ENCODE data around the gene FAM153A.
"Not testable (repeated sequence)": the region's sequence is repeated elsewhere in the genome, so short reads cannot be mapped to it uniquely, and the experiment has no call there.

The FAM153A gene

GRCh38 chr5:177782792-177783633 is at the start of gene FAM153A:
Gene FAM153A (minus strand): TSS chr5:177782899.
- not testable (repeated sequence) for DNase-seq (ENCODE audit: low spot score)

DNA sequence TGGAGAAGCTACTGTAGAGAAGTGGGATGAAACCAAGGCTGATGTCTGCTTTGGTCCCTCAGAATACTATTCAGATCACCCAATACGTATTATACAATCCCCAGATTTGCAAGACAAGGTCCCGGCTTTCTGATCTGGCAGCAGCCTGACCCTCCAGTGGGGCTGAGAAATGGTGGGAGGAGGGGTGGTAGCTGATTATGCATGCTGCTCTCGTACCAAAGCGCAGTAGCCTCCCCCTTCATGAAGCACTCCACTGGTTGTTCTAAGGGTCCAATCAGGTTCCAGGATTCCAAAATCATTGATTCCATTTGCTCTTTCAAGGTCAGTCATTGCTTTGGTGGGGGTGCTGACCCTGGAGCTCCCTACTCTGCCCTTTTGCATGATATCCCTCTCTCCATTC is 49.6 kb upstream of the FAM153A start:
- DNase-seq (ENCODE audit: low spot score): not testable (repeated sequence)

DNA sequence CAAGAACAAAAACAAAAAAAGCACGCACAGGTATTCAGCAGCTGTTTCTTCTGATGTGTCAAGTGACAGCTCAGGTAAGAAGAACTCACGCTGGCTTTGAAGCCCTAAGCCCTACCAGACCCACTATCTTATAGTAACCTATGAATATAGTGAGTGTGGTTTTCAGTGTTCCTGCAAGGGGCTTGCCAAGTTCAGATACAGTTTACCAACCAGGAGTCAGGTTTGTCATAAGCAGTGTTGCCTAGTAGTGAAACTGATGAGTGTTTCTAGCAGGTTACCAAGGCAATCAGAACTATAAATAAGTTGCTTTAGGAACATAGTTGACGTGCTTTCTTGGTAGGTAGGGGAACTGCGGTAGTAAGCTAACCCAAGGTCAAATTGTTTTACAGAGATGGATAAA is 43.4 kb upstream of the FAM153A start:
- DNase-seq (ENCODE audit: low spot score): not testable (repeated sequence)

- DNase-seq (ENCODE audit: low spot score): not testable (repeated sequence)
These were observed 42.1 kb upstream of the FAM153A start for GRCh38 chr5:177824776-177825175.

DNA sequence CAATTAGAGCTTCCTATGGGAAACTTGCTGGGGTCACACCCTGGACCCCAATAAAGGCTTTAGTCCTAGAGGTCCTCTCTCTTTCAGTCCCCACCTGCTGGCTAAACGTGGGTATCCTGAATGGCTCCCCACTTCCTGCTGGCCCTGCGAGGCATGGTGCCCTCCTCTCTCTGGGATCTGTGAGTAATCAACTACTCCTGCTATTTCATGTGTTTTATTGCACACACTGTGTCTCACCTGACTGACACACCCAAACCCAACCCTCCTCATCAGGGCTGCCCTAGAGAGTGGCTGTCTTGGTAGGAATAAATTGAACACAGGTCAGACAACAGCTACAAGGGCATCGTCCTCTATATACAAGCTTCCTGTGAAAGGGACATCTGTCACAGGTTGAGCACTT is 39.8 kb upstream of the FAM153A start:
- not testable (repeated sequence) for DNase-seq (ENCODE audit: low spot score)

GRCh38 chr5:177819664-177820063 is 37.0 kb upstream of the FAM153A start:
- not testable (repeated sequence) for DNase-seq (ENCODE audit: low spot score)

DNA sequence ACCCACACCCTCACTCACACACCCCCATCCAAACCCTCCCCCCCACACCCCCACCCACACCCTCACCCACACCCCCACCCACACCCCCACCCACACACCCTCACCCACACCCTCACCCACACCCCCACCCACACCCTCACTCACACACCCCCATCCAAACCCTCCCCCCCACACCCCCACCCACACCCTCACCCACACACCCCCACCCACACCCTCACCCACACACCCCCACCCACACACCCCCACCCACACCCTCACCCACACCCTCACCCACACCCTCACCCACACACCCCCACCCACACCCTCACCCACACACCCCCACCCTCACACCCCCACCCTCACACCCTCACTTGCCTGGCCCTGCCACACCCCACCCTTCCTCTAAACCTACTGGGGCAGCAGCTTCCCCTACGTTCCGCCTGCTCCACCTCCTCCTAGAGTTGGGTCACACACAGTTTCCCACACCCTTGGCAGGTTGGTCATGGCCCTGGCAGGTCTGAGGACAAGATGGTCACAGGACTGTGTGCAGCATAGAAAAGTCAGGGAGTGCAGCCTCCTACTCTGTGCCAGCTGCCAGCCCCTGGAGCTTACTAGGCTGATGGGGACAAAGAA is 30.2 kb upstream of the FAM153A start:
- not testable (repeated sequence) for DNase-seq (ENCODE audit: low spot score)

GRCh38 chr5:177812160-177812743 is 29.6 kb upstream of the FAM153A start:
- not testable (repeated sequence) for DNase-seq (ENCODE audit: low spot score)

GRCh38 chr5:177809209-177809913 is 26.7 kb upstream of the FAM153A start:
- not testable (repeated sequence) for DNase-seq (ENCODE audit: low spot score)

DNA sequence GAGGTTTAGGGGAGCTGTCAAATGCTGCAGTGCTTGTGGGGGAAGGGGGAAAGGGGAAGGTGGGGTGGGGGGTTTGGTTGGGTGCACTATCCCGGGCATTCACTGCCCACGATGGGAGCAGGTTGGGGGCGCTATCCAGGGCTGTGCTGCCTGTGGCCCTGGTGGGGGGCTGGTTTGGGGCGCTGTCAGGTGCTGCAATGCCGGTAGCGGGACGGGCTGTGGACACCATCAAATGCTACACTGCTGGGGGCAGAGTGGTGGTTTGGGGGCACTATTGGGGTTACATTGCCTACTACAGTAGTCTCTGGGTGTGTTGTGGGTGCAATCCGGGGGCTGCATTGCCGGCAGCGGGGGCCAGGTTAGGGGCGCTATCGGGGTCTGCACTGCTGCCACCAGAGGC is 25.7 kb upstream of the FAM153A start:
- not testable (repeated sequence) for DNase-seq (ENCODE audit: low spot score)

- not testable (repeated sequence) for DNase-seq (ENCODE audit: low spot score)
These were observed 24.6 kb upstream of the FAM153A start for GRCh38 chr5:177807265-177807664.

GRCh38 chr5:177801427-177801826 is 18.7 kb upstream of the FAM153A start:
- not testable (repeated sequence) for DNase-seq (ENCODE audit: low spot score)

GRCh38 chr5:177798237-177798840 is 15.6 kb upstream of the FAM153A start:
- not testable (repeated sequence) for DNase-seq (ENCODE audit: low spot score)

DNA sequence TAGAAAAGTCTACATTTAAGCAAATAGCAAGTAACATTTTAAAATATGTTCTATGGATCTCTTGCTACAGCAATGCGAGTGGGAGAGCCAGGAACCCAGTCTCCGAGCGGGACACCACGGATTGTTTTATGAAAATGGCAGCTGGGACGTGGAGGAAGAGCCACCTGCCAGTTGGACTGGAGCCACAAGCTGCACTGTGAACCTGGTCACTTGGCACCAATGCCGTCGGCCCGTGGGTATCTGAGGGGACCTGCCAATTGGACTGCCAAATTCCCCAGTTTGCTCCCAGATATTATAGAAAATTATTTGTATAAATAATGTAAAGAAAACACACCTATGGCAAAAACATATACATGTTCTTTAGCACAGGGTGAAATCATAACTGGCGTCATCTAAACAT is 10.6 kb upstream of the FAM153A start:
- not testable (repeated sequence) for DNase-seq (ENCODE audit: low spot score)

GRCh38 chr5:177791649-177792048 is 8.9 kb upstream of the FAM153A start:
- DNase-seq (ENCODE audit: low spot score): not testable (repeated sequence)

DNA sequence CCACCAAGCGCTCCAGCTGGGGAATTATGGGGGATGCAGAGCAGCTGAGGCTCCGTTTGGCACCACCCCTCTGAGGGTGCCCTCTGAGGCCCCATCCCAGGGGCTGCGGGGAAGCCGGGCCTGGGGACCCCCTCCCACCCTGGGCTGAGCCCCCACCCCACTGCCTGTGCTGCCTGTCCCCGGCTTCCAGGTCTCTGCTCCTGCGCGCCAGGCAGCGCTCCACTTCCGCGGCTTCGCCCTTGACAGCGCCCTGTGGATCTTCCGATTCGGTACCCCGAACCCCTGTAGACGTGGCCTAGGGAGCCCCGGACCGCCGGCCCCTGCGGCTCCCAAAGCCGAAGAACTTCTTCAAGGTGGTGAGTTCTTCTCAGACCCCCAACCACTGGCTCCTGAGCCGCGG is 530 bp downstream of the FAM153A start:
- not testable (repeated sequence) for DNase-seq (ENCODE audit: low spot score)

DNA sequence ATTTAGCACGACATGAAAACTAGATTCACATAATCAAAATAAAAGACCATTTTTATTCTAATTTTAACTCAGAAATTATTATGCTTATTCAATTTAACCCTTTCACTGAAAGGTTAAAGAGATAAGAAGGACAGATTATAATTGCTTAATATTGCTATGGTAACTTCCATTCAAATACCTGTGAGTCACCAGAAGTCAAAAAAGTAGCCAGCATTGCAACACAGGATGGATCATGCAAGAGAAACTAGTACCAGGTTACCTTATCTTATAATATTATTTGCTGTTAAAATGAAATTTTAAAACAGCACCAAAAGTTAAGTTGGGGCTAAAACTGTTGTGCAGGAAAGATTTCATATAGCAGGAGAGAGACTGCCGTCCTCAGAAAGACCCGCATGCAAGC is 11.5 kb downstream of the FAM153A start:
- not testable (repeated sequence) for DNase-seq (ENCODE audit: low spot score)

- DNase-seq (ENCODE audit: low spot score): not testable (repeated sequence)
These were observed 12.1 kb downstream of the FAM153A start for GRCh38 chr5:177770646-177771045.

- DNase-seq (ENCODE audit: low spot score): not testable (repeated sequence)
These were observed 18.8 kb downstream of the FAM153A start for GRCh38 chr5:177763737-177764508.

DNA sequence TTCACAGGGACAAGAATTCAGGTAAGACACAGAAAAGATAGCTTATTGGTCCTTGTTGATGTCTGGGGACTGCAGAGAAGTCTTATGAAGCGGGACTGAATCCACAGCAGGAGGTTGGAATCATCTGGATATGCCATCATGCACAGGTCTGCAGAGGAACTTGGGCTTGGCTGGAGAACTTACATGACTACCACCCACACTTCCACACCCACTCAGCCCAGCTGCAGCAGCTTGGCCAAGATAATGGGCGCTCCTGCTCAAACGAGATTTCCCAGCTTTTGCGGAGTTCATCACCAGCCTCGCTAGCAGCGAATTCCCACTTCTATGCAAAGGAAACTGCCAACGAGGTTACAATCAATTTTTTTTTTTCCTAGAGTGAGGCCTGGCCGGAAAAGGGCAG is 21.7 kb downstream of the FAM153A start:
- not testable (repeated sequence) for DNase-seq (ENCODE audit: low spot score)

DNA sequence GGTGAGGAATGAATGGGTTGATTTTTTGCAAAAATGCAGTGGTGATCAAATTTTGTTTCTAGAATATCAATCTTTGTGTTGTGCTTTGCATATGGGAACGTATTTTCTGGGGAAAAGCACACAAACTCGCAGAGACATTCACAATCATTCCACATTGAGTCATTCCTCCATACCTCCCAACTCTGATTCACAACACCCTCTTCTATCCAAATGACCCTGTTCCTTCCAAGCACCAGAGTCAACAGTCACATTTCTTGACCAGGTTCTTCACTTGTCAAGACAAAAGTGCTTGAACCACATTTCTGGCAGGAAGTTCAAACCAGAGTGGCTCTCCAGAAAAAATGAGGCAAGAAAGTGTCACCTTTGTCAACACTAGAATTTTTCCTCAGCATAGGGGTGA is 35.3 kb downstream of the FAM153A start:
- not testable (repeated sequence) for DNase-seq (ENCODE audit: low spot score)
